HepG2 (cell line): ENCODE results near the gene MTMR4. TPM values are rescaled to one million over a fixed set of nuclear protein-coding genes. Genes with fewer than 3 reads are reported as not detected.
A peak's percentile ranks its signal among the peaks of the same experiment; 100 is the strongest.

ENCODE experiments used
- ARNTL ChIP-seq: sonication (generic); formaldehyde crosslinking; IDR thresholded peaks from 2 replicates; pipeline ENCODE4 v1.4.0; 2020; ENCODE audit warnings: mild to moderate bottlenecking, missing genetic modification reagents
- BORCS8-MEF2B ChIP-seq: sonication (generic); formaldehyde crosslinking; IDR thresholded peaks from 2 replicates; pipeline ENCODE4 v1.8.0; 2022; ENCODE audit warnings: mild to moderate bottlenecking, missing genetic modification reagents
- CBX2 ChIP-seq, 2 experiments: fragments of 200-600 bp in 1 of 2; sonication (generic); formaldehyde crosslinking in 1 of 2; IDR thresholded peaks; 2 replicates each; pipeline versions ENCODE4 v1.7.0 to v1.8.1; 2018 to 2022; ENCODE audit warnings: low read depth in 2 of 2, low read length in 1 of 2, mild to moderate bottlenecking in 1 of 2, missing genetic modification reagents in 1 of 2
- CC2D1A ChIP-seq: sonication (generic); formaldehyde crosslinking; IDR thresholded peaks from 2 replicates; pipeline ENCODE4 v1.8.1; 2023; ENCODE audit warnings: mild to moderate bottlenecking, missing genetic modification reagents
- FOXM1 ChIP-seq: sonication (generic); formaldehyde crosslinking; IDR thresholded peaks from 2 replicates; pipeline ENCODE4 v1.5.0; 2020; ENCODE audit warnings: missing genetic modification reagents
- FOXO4 ChIP-seq: sonication (generic); formaldehyde crosslinking; conservative IDR thresholded peaks from 2 replicates; pipeline ENCODE4 v1.8.1; 2023; ENCODE audit warnings: missing genetic modification reagents
- HMGXB4 ChIP-seq, 2 experiments: sonication (generic) in 1 of 2; formaldehyde crosslinking in 1 of 2; IDR thresholded peaks; 2 replicates each; pipeline versions ENCODE4 v1.4.0 to v1.6.1; 2018 to 2020; ENCODE audit warnings: missing genetic modification reagents in 2 of 2, borderline replicate concordance in 1 of 2, low read depth in 1 of 2, mild to moderate bottlenecking in 1 of 2, missing biosample characterization in 1 of 2
- HNF4G ChIP-seq, 2 experiments: sonication (generic) in 1 of 2; formaldehyde crosslinking in 1 of 2; IDR thresholded peaks; 2 replicates each; pipeline versions ENCODE4 v1.4.0 to v1.6.1; 2011 to 2020; ENCODE audit warnings: borderline replicate concordance in 2 of 2, low read depth in 2 of 2, mild to moderate bottlenecking in 2 of 2, low read length in 1 of 2, missing genetic modification reagents in 1 of 2, moderate library complexity in 1 of 2
- IRF2 ChIP-seq: IDR thresholded peaks from 2 replicates; pipeline ENCODE4 v1.6.1; 2018; ENCODE audit warnings: missing genetic modification reagents, missing compliant biosample characterization
- MEIS2 ChIP-seq: sonication (generic); formaldehyde crosslinking; IDR thresholded peaks from 2 replicates; pipeline ENCODE4 v1.9.0; 2021; ENCODE audit warnings: mild to moderate bottlenecking, missing genetic modification reagents
- MNT ChIP-seq: fragments of 450-650 bp; IDR thresholded peaks from 2 replicates; pipeline ENCODE4 v1.6.1; 2016
- NR2C2 ChIP-seq: sonication (generic); formaldehyde crosslinking; IDR thresholded peaks from 2 replicates; pipeline ENCODE4 v1.4.0; 2020; ENCODE audit warnings: missing genetic modification reagents, mild to moderate bottlenecking, moderate library complexity, borderline replicate concordance
- SETDB1 ChIP-seq: sonication (generic); formaldehyde crosslinking; IDR thresholded peaks from 2 replicates; pipeline ENCODE4 v1.5.1; 2020; ENCODE audit warnings: missing genetic modification reagents, mild to moderate bottlenecking, borderline replicate concordance
- TAF15 ChIP-seq: fragments of 200-400 bp; formaldehyde crosslinking; IDR thresholded peaks from one replicate; pipeline ENCODE4 v1.6.1; 2018; ENCODE audit warnings: mild to moderate bottlenecking, low read depth, low read length; ENCODE audit not compliant: poor library complexity, severe bottlenecking
- ZBTB14 ChIP-seq: sonication (generic); formaldehyde crosslinking; IDR thresholded peaks from 2 replicates; pipeline ENCODE4 v1.4.0; 2020; ENCODE audit warnings: missing genetic modification reagents
- ZFP1 ChIP-seq: IDR thresholded peaks from 2 replicates; pipeline ENCODE4 v1.6.1; 2016
- ZNF574 ChIP-seq: sonication (generic); formaldehyde crosslinking; IDR thresholded peaks from 2 replicates; pipeline ENCODE4 v1.4.0; 2020; ENCODE audit warnings: missing genetic modification reagents
- ZNF605 ChIP-seq: sonication (generic); formaldehyde crosslinking; IDR thresholded peaks from 2 replicates; pipeline ENCODE4 v1.8.0; 2022; ENCODE audit warnings: mild to moderate bottlenecking, missing genetic modification reagents
- ZNF616 ChIP-seq: sonication (generic); formaldehyde crosslinking; IDR thresholded peaks from 2 replicates; pipeline ENCODE4 v1.5.0; 2020; ENCODE audit warnings: low read depth, mild to moderate bottlenecking, missing genetic modification reagents
- ZSCAN9 ChIP-seq: IDR thresholded peaks from 2 replicates; pipeline ENCODE4 v1.6.1; 2016; ENCODE audit warnings: borderline replicate concordance
- polyA plus RNA-seq, 8 experiments: library from polyadenylated mRNA; depleted of rRNA in 3 of 8; stranded (reverse) in 7 of 8; unstranded in 1 of 8; fragments of >200 nt; fragmentation: Illumina TruSeq in 4 of 8; extraction: Trizol in 4 of 8; gene quantifications; 2 replicates each; pipeline versions ENCODE4 v1.2.1 to v1.2.3, GENCODE V29; 2011 to 2016; ENCODE audit warnings: low read depth in 4 of 8, missing spikeins in 1 of 8, mixed read lengths in 1 of 8; ENCODE audit not compliant: insufficient read depth in 1 of 8
- total RNA-seq, 5 experiments: library from RNA; depleted of rRNA; stranded (reverse); fragments of >200 nt; fragmentation: Illumina TruSeq; extraction: Trizol; gene quantifications; 2 replicates each; pipeline ENCODE4 v1.2.3, GENCODE V29; 2016; ENCODE audit warnings: low read depth in 1 of 5

The MTMR4 gene
- total and polyA plus RNA-seq, 2 of the 13 experiments (the other 11 are each of a cell fraction or from before 2014, with no cell fraction given) = 62.5 to 65.1 TPM

- no peak for TF ChIP-seq MNT
- TF ChIP-seq CC2D1A (CRISPR knock-in tag) = no peak
- no peak for TF ChIP-seq CBX2 (IDR thresholded peaks at IDR 0.05; ENCODE audit: low read depth, low read length)
- TF ChIP-seq CBX2 (CRISPR knock-in tag; IDR thresholded peaks at IDR 0.05; ENCODE audit: low read depth) = no peak
- no peak for TF ChIP-seq SETDB1 (CRISPR knock-in tag)
- TF ChIP-seq ZNF616 = no peak; the same call in 1 of the 2 replicates
- TF ChIP-seq ARNTL = no peak
- TF ChIP-seq FOXM1 (CRISPR knock-in tag) = no peak
- no peak; the same call in 1 of the 2 replicates for TF ChIP-seq HNF4G (IDR thresholded peaks at IDR 0.05; ENCODE audit: borderline replicate concordance, low read depth, low read length)
- peak; percentile 12; the same call in 1 of the 2 replicates for TF ChIP-seq HNF4G (CRISPR knock-in tag; IDR thresholded peaks at IDR 0.05; ENCODE audit: borderline replicate concordance, low read depth)
- no peak for TF ChIP-seq BORCS8-MEF2B (CRISPR knock-in tag)
- peak in 1 of 2 experiments; percentile 9; a peak in 1 of 4 replicates for TF ChIP-seq HMGXB4 (CRISPR knock-in tag; IDR thresholded peaks at IDR 0.05; ENCODE audit: borderline replicate concordance in 1 of 2, low read depth in 1 of 2)
- TF ChIP-seq ZBTB14 (CRISPR knock-in tag) = 0 out of 2 replicates have a peak, but pooled peaks have one; percentile 32
- TF ChIP-seq TAF15 = peak; percentile 56
- TF ChIP-seq ZNF605 (CRISPR knock-in tag) = no peak
- no peak for TF ChIP-seq FOXO4 (CRISPR knock-in tag)
- no peak; the same call in 1 of the 2 replicates for TF ChIP-seq ZFP1 (CRISPR knock-in tag)
- no peak for TF ChIP-seq IRF2 (CRISPR knock-in tag)
- TF ChIP-seq MEIS2 = no peak
- no peak for TF ChIP-seq NR2C2 (CRISPR knock-in tag)
- no peak for TF ChIP-seq ZNF574 (CRISPR knock-in tag)
- TF ChIP-seq ZSCAN9 = no peak; the same call in 1 of the 2 replicates
Observed at GRCh38 chr17:58517378-58517927, 3.0 kb upstream of the MTMR4 start (continued).
